Right lobe of liver (tissue), 6 donors: ENCODE measurements around the gene PLPPR5. TPM values are rescaled to one million over a fixed set of nuclear protein-coding genes. Genes with fewer than 3 reads are reported as not detected.

Experiments
- ATAC-seq, 4 donors: fragments of 200-7000 bp; cut with Tn5 transposase; one replicate each; pipeline ENCODE4 v1.9.1; 2020; ENCODE audit warnings: mild to moderate bottlenecking in 4 of 4, moderate library complexity in 4 of 4
- DNase-seq, 3 donors: peaks; one replicate each; pipeline ENCODE4 v3.0.0-alpha.2; 2020
- H3K27ac ChIP-seq, 3 donors: fragments of 200-600 bp; one replicate each; pipeline ENCODE4 v1.8.0; 2022
- H3K27me3 ChIP-seq, 2 donors: fragments of 200-600 bp; one replicate each; pipeline ENCODE4 v1.8.0; 2022
- H3K36me3 ChIP-seq, 4 donors: fragments of 200-600 bp; sonication (generic) in 1 of 4; one replicate each; pipeline versions ENCODE4 v1.5.1 to v1.8.0; 2017 to 2022; ENCODE audit warnings: control low read depth in 1 of 4
- H3K4me1 ChIP-seq, 4 donors: fragments of 200-600 bp; sonication (generic) in 1 of 4; one replicate each; pipeline versions ENCODE4 v1.5.1 to v1.8.0; 2017 to 2022; ENCODE audit warnings: control low read depth in 1 of 4
- H3K4me3 ChIP-seq, 3 donors: fragments of 200-600 bp; one replicate each; pipeline ENCODE4 v1.8.0; 2022
- H3K9me3 ChIP-seq, 4 donors: fragments of 200-600 bp; sonication (generic) in 1 of 4; one replicate each; pipeline versions ENCODE4 v1.5.1 to v1.8.0; 2017 to 2022; ENCODE audit warnings: control low read depth in 1 of 4
- POLR2A ChIP-seq: fragments of 450-650 bp; IDR thresholded peaks from one replicate; pipeline ENCODE4 v1.6.1; 2017; ENCODE audit warnings: antibody characterized with exemption, mild to moderate bottlenecking
- WGBS: methylation state at CpG from one replicate; pipeline ENCODE4 v1.1.6; 2018; ENCODE audit warnings: low coverage, low lambda C conversion rate; ENCODE audit not compliant: insufficient coverage; ENCODE audit errors: missing lambda C conversion rate; 5-methylcytosine and 5-hydroxymethylcytosine counted together
- intact Hi-C, 2 donors: fragments of 100-400 bp; cut with DNase I; formaldehyde crosslinking; loops; one replicate each; pipeline versions ENCODE4 v1.11.2 to v1.14.1; 2022
- total RNA-seq, 6 experiments: library from RNA; depleted of rRNA in 2 of 6; stranded (reverse); fragments of >200 nt in 2 of 6; fragmentation: NEBNext Ultra II Directional in 3 of 6; extraction: Animal tissue kit (Norgen Biotek cat#: 25700) in 3 of 6; gene quantifications; one replicate each; pipeline versions ENCODE4 v1.1.0 to v1.2.4, GENCODE V29; 2016 to 2023
- TF ChIP-seq, protein P1 (sequence below), 4 donors: fragments of 200-600 bp in 3 of 4; fragments of 450-650 bp in 1 of 4; IDR thresholded peaks; one replicate each; pipeline versions ENCODE4 v1.5.1 to v1.8.0; 2016 to 2022; ENCODE audit warnings: antibody characterized with exemption in 4 of 4, mild to moderate bottlenecking in 2 of 4
- donor health status: DM: no; HTN: yes; CAD: no.
- donor health status: DM: no; HTN: no; CAD: no.
- donor health status: DM: no; HTN: no; CAD: no.
- donor health status: DM: no; HTN: yes; CAD: no.
- donor health status: DM: no; HTN: yes; CAD: no.

The PLPPR5 gene
- total RNA-seq, 6 experiments from 2014 or later, result not detected

DNA sequence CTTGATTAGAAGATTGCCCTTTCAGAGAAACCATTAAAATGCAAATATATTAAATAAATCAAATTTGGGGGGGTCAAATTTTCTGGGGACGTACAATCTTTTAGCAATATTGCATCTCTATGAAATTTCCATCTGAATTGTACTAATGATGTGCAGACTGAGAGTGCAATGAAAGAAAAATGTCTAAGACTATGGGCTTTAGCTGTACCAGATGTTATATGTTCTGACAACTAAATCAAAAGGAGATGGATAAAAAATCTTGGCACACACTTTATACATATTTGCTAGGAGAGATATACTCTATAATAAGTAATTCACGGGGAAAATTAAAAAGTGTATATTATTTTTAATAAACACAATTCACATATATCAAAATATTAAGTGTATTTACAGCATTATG, 13.0 kb upstream of the PLPPR5 start:
- TF ChIP-seq, protein P1, sequence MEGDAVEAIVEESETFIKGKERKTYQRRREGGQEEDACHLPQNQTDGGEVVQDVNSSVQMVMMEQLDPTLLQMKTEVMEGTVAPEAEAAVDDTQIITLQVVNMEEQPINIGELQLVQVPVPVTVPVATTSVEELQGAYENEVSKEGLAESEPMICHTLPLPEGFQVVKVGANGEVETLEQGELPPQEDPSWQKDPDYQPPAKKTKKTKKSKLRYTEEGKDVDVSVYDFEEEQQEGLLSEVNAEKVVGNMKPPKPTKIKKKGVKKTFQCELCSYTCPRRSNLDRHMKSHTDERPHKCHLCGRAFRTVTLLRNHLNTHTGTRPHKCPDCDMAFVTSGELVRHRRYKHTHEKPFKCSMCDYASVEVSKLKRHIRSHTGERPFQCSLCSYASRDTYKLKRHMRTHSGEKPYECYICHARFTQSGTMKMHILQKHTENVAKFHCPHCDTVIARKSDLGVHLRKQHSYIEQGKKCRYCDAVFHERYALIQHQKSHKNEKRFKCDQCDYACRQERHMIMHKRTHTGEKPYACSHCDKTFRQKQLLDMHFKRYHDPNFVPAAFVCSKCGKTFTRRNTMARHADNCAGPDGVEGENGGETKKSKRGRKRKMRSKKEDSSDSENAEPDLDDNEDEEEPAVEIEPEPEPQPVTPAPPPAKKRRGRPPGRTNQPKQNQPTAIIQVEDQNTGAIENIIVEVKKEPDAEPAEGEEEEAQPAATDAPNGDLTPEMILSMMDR (IDR thresholded peaks at IDR 0.05), result no peak
- TF ChIP-seq POLR2A, result no peak
- 37% methylated on average over 2 of the region's 2 CpGs for WGBS
- Histone ChIP-seq H3K27me3 (no peaks in the 10 kb centered on the region), H3K27ac (no peak overlapping the region), H3K36me3 (no peaks in the 10 kb centered on the region), H3K4me1 (no peaks in the 10 kb centered on the region), H3K9me3 (no peaks in the 10 kb centered on the region), H3K4me3 (no peak overlapping the region)
- ATAC-seq (no peak), DNase-seq (no peak)
- intact Hi-C loops, result no loop called here

DNA sequence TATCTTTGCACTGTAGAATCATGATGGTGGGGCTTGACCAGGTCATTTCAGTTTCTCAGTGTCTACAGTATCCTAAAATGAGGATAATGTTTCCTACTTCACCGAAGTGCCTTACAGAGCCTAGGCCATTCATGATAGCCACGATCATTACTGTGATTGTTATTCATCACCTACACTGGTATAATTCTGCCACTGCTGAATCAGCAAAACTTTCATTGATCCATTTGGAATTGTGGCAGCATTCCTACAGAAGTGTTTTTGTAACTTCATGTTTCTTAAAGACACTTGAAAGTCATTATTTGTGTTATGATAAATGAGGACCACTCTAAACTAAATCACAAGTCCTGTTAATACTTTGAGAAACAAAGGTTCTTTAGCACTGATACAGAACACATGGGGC, 6.0 kb upstream of the PLPPR5 start:
- Histone ChIP-seq H3K4me1 (no peaks in the 10 kb centered on the region), H3K4me3 (no peak overlapping the region), H3K36me3 (no peaks in the 10 kb centered on the region), H3K9me3 (no peaks in the 10 kb centered on the region), H3K27me3 (peaks cover 0 to 5% of the 10 kb centered on the region in 2 donors), H3K27ac (no peak overlapping the region)
- 58% methylated on average over 2 of the region's 2 CpGs for WGBS
- intact Hi-C loops, result no loop called here
- ATAC-seq (no peak), DNase-seq (no peak)
- no peak for TF ChIP-seq POLR2A
- TF ChIP-seq, protein P1 (IDR thresholded peaks at IDR 0.05), result no peak

DNA sequence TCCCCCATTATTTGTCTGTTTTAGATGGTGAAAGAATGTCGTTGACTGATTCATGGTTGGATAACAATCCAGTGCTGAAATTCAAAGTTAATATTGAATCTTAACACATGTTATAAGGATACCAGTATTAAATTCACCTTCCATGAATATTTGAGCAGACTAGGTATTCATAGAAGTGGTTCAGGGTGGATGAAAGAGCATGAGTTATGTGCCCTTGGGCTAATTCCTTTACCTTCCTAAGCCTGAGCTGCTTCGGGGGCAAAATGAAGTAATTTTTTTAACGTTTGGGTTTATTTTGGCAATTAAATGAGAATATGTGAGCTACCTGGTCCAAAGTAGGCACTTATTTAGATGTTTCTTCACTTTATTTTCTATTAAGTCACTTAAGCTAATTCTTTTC, 2.7 kb upstream of the PLPPR5 start:
- Histone ChIP-seq H3K27ac (no peak overlapping the region), H3K36me3 (no peaks in the 10 kb centered on the region), H3K27me3 (peaks cover 3 to 18% of the 10 kb centered on the region in 2 donors), H3K4me3 (no peak overlapping the region), H3K4me1 (peaks cover 0 to 13% (median 0%) of the 10 kb centered on the region in 4 donors), H3K9me3 (no peaks in the 10 kb centered on the region)
- 55% methylated on average over 3 of the region's 3 CpGs for WGBS
- DNase-seq, result no peak
- no peak for ATAC-seq
- no peak for TF ChIP-seq POLR2A
- TF ChIP-seq, protein P1 (IDR thresholded peaks at IDR 0.05), result no peak
- intact Hi-C loops, result no loop called here

DNA sequence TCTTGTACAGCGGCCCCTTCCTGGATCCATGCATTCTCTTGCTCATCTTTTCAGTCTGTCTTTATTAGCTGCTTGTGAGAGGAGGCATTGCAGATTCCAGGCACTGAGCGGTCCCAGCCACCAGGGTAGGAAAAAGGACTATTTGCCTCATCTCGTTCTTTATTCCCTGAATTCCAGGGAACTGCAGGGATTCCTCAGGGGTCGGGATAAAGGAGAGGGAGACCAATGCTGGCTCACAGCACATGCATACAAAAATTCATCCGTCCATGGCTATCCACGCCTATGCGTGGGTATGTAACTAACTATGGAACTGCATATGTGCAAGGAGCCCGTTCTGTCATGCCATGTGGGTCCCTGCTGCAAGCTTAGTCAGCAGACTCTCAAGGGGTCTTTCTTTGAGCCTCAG, 879 bp upstream of the PLPPR5 start:
- TF ChIP-seq, protein P1 (IDR thresholded peaks at IDR 0.05), result no peak
- TF ChIP-seq POLR2A, result no peak
- H3K4me3 ChIP-seq, result no peak overlapping the region
- H3K9me3 ChIP-seq, result no peaks in the 10 kb centered on the region
- ATAC-seq (no peak), DNase-seq (no peak)
- H3K27me3 ChIP-seq, result peaks cover 3 to 18% of the 10 kb centered on the region in 2 donors
- intact Hi-C loops, result no loop called here
- no peaks in the 10 kb centered on the region for H3K36me3 ChIP-seq
- H3K4me1 ChIP-seq, result peaks cover 0 to 13% (median 0%) of the 10 kb centered on the region in 4 donors
- H3K27ac ChIP-seq, result no peak overlapping the region
- WGBS, result 13% methylated on average over 8 of the region's 8 CpGs
